ENCODE measurements around the gene NEK8. TPM values are rescaled to one million over a fixed set of nuclear protein-coding genes. Genes with fewer than 3 reads are reported as not detected.

NEK8 gene
- total and polyA plus RNA-seq, 9 of the 15 experiments (the other 6 are each of a cell fraction or from before 2014, with no cell fraction given) = 0.98 to 16.6 (median 4.6) TPM

GRCh38 chr17:28686296-28686695, 42.3 kb upstream of the NEK8 start:
- Histone ChIP-seq H3K4me1 (replicated peaks in 1 of 2; ENCODE audit: control insufficient read depth in 2 of 2, insufficient read depth in 2 of 2, low read length in 2 of 2) (no peaks in the 10 kb centered on the region), H3K4me2 (ENCODE audit: insufficient read depth, low read length) (no peak overlapping the region), H4K20me1 (replicated peaks; ENCODE audit: control insufficient read depth, insufficient read depth, low read length) (no peaks in the 10 kb centered on the region), H3K9ac (ENCODE audit: insufficient read depth in 1 of 2, low read depth in 2 of 2, low read length in 2 of 2) (no peak overlapping the region), H3K9me3 (replicated peaks; ENCODE audit: control insufficient read depth, insufficient read depth, low read depth, low read length) (no peaks in the 10 kb centered on the region), H2AFZ (ENCODE audit: low read depth, low read length) (no peak overlapping the region), H3K36me3 (ENCODE audit: control insufficient read depth, insufficient read depth, low read length) (peaks cover 97% of the 10 kb centered on the region), H3K4me3 (no peak overlapping the region), H3K9me1 (ENCODE audit: control insufficient read depth, insufficient read depth, low read length) (no peaks in the 10 kb centered on the region), H3K27me3 (ENCODE audit: control insufficient read depth in 2 of 2, insufficient read depth in 2 of 2, low read length in 2 of 2) (no peaks in the 10 kb centered on the region), H3K79me2 (ENCODE audit: control insufficient read depth, insufficient read depth, low read length) (no peaks in the 10 kb centered on the region), H3K27ac (ENCODE audit: extremely low read depth, low read depth, low read length) (no peak overlapping the region)
- in situ Hi-C loops (cut with MboI) = no loop called here
- no TSS peak for BruUV-seq (replicated peaks)
- FAIRE-seq (no peak), ATAC-seq (no peak), DNase-seq (ENCODE audit: extremely low read depth in 1 of 4, low spot score in 3 of 4) (no peak)
- ChIA-PET POLR2A (interaction anchor here (0.7 to 1.2 kb wide), 5 partner anchors 15 to 59 kb away, joined by 3 read pairs; partner anchors contain the start of gene RPL23A), CTCF (ENCODE audit: low intra/inter-chr PET ratio) (no interaction called here)
- intact Hi-C loops (cut with micrococcal nuclease) = no loop called here
- TF ChIP-seq, protein P1, sequence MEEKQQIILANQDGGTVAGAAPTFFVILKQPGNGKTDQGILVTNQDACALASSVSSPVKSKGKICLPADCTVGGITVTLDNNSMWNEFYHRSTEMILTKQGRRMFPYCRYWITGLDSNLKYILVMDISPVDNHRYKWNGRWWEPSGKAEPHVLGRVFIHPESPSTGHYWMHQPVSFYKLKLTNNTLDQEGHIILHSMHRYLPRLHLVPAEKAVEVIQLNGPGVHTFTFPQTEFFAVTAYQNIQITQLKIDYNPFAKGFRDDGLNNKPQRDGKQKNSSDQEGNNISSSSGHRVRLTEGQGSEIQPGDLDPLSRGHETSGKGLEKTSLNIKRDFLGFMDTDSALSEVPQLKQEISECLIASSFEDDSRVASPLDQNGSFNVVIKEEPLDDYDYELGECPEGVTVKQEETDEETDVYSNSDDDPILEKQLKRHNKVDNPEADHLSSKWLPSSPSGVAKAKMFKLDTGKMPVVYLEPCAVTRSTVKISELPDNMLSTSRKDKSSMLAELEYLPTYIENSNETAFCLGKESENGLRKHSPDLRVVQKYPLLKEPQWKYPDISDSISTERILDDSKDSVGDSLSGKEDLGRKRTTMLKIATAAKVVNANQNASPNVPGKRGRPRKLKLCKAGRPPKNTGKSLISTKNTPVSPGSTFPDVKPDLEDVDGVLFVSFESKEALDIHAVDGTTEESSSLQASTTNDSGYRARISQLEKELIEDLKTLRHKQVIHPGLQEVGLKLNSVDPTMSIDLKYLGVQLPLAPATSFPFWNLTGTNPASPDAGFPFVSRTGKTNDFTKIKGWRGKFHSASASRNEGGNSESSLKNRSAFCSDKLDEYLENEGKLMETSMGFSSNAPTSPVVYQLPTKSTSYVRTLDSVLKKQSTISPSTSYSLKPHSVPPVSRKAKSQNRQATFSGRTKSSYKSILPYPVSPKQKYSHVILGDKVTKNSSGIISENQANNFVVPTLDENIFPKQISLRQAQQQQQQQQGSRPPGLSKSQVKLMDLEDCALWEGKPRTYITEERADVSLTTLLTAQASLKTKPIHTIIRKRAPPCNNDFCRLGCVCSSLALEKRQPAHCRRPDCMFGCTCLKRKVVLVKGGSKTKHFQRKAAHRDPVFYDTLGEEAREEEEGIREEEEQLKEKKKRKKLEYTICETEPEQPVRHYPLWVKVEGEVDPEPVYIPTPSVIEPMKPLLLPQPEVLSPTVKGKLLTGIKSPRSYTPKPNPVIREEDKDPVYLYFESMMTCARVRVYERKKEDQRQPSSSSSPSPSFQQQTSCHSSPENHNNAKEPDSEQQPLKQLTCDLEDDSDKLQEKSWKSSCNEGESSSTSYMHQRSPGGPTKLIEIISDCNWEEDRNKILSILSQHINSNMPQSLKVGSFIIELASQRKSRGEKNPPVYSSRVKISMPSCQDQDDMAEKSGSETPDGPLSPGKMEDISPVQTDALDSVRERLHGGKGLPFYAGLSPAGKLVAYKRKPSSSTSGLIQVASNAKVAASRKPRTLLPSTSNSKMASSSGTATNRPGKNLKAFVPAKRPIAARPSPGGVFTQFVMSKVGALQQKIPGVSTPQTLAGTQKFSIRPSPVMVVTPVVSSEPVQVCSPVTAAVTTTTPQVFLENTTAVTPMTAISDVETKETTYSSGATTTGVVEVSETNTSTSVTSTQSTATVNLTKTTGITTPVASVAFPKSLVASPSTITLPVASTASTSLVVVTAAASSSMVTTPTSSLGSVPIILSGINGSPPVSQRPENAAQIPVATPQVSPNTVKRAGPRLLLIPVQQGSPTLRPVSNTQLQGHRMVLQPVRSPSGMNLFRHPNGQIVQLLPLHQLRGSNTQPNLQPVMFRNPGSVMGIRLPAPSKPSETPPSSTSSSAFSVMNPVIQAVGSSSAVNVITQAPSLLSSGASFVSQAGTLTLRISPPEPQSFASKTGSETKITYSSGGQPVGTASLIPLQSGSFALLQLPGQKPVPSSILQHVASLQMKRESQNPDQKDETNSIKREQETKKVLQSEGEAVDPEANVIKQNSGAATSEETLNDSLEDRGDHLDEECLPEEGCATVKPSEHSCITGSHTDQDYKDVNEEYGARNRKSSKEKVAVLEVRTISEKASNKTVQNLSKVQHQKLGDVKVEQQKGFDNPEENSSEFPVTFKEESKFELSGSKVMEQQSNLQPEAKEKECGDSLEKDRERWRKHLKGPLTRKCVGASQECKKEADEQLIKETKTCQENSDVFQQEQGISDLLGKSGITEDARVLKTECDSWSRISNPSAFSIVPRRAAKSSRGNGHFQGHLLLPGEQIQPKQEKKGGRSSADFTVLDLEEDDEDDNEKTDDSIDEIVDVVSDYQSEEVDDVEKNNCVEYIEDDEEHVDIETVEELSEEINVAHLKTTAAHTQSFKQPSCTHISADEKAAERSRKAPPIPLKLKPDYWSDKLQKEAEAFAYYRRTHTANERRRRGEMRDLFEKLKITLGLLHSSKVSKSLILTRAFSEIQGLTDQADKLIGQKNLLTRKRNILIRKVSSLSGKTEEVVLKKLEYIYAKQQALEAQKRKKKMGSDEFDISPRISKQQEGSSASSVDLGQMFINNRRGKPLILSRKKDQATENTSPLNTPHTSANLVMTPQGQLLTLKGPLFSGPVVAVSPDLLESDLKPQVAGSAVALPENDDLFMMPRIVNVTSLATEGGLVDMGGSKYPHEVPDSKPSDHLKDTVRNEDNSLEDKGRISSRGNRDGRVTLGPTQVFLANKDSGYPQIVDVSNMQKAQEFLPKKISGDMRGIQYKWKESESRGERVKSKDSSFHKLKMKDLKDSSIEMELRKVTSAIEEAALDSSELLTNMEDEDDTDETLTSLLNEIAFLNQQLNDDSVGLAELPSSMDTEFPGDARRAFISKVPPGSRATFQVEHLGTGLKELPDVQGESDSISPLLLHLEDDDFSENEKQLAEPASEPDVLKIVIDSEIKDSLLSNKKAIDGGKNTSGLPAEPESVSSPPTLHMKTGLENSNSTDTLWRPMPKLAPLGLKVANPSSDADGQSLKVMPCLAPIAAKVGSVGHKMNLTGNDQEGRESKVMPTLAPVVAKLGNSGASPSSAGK (IDR thresholded peaks at IDR 0.05) = no peak
- no peak for TF ChIP-seq CHD2 (IDR thresholded peaks at IDR 0.05; ENCODE audit: low read depth, low read length)
- peak; percentile 36 for TF ChIP-seq NFIC (IDR thresholded peaks at IDR 0.05)
- TF ChIP-seq, protein P2, sequence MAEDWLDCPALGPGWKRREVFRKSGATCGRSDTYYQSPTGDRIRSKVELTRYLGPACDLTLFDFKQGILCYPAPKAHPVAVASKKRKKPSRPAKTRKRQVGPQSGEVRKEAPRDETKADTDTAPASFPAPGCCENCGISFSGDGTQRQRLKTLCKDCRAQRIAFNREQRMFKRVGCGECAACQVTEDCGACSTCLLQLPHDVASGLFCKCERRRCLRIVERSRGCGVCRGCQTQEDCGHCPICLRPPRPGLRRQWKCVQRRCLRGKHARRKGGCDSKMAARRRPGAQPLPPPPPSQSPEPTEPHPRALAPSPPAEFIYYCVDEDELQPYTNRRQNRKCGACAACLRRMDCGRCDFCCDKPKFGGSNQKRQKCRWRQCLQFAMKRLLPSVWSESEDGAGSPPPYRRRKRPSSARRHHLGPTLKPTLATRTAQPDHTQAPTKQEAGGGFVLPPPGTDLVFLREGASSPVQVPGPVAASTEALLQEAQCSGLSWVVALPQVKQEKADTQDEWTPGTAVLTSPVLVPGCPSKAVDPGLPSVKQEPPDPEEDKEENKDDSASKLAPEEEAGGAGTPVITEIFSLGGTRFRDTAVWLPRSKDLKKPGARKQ (CRISPR knock-in tag; IDR thresholded peaks at IDR 0.05) = no peak
- WGBS (ENCODE audit: insufficient coverage, low coverage, missing lambda C conversion rate) = 88% methylated on average over 4 of the region's 4 CpGs

Measured in K562 (cell line).